ENCODE results near the gene CCDC32. TPM values are rescaled to one million over a fixed set of nuclear protein-coding genes. Genes with fewer than 3 reads are reported as not detected.

Gene CCDC32
- total and polyA plus RNA-seq, 2 of the 13 experiments (the other 11 are each of a cell fraction or from before 2014, with no cell fraction given), result 10.8 to 23.2 TPM

GRCh38 chr15:40593588-40594428 lies 29.0 kb upstream of the CCDC32 start, which contains the start of gene KNL1 (continued):
- TF ChIP-seq ZBTB7A (CRISPR knock-in tag; IDR thresholded peaks at IDR 0.05), result no peak
- TF ChIP-seq ARID4A (CRISPR knock-in tag; IDR thresholded peaks at IDR 0.05; ENCODE audit: borderline replicate concordance), result peak; percentile 99
- TF ChIP-seq ZNF280B (CRISPR knock-in tag; IDR thresholded peaks at IDR 0.05; ENCODE audit: borderline replicate concordance), result no peak; the same call in 1 of the 2 replicates
- peak; percentile 41 for TF ChIP-seq CBX1 (IDR thresholded peaks at IDR 0.05; ENCODE audit: low read depth)
- no peak for TF ChIP-seq CEBPZ (IDR thresholded peaks at IDR 0.05; ENCODE audit: low read length)
- TF ChIP-seq REST (IDR thresholded peaks at IDR 0.05; ENCODE audit: borderline replicate concordance in 1 of 2, low read depth in 1 of 2, low read length in 2 of 2), result no peak
- TF ChIP-seq ZEB1 (IDR thresholded peaks at IDR 0.05; ENCODE audit: insufficient replicate concordance, low read depth), result peak; percentile 78
- peak; percentile 87; the same call in 2 of the 3 replicates for TF ChIP-seq MXI1 (IDR thresholded peaks at IDR 0.05; ENCODE audit: borderline replicate concordance, low read depth, low read length)
- TF ChIP-seq LCORL (IDR thresholded peaks at IDR 0.05), result no peak
- peak; percentile 35; the same call in 1 of the 2 replicates for TF ChIP-seq LCORL (CRISPR knock-in tag; IDR thresholded peaks at IDR 0.05)
- peak; percentile 52; the same call in 1 of the 2 replicates for TF ChIP-seq ZNF274 (CRISPR knock-in tag; IDR thresholded peaks at IDR 0.05)
- no peak for TF ChIP-seq NONO (IDR thresholded peaks at IDR 0.05)
- peak; percentile 95 for TF ChIP-seq NONO (CRISPR knock-in tag; conservative IDR thresholded peaks at IDR 0.05)
- peak; percentile 34; the same call in 1 of the 2 replicates for TF ChIP-seq MXD4 (CRISPR knock-in tag; IDR thresholded peaks at IDR 0.05)
- TF ChIP-seq ZNF441 (CRISPR knock-in tag; IDR thresholded peaks at IDR 0.05; ENCODE audit: borderline replicate concordance), result peak; percentile 36
